CD4-positive, alpha-beta T cell treated with Interleukin-4 for 4 hours (primary cell): Measurements from ENCODE around the gene SH3BGRL3.

Experiments used
- DNase-seq: peaks from one replicate; pipeline ENCODE4 v3.0.0-alpha.2; 2020

SH3BGRL3 gene

GRCh38 chr1:26278303-26278702 is 1.6 kb upstream of the SH3BGRL3 start:
- DNase-seq = no peak

GRCh38 chr1:26278724-26279455 is 996 bp upstream of the SH3BGRL3 start:
- peak; percentile 53 for DNase-seq

GRCh38 chr1:26280333-26281042 is 602 bp downstream of the SH3BGRL3 start:
- no peak for DNase-seq

DNA sequence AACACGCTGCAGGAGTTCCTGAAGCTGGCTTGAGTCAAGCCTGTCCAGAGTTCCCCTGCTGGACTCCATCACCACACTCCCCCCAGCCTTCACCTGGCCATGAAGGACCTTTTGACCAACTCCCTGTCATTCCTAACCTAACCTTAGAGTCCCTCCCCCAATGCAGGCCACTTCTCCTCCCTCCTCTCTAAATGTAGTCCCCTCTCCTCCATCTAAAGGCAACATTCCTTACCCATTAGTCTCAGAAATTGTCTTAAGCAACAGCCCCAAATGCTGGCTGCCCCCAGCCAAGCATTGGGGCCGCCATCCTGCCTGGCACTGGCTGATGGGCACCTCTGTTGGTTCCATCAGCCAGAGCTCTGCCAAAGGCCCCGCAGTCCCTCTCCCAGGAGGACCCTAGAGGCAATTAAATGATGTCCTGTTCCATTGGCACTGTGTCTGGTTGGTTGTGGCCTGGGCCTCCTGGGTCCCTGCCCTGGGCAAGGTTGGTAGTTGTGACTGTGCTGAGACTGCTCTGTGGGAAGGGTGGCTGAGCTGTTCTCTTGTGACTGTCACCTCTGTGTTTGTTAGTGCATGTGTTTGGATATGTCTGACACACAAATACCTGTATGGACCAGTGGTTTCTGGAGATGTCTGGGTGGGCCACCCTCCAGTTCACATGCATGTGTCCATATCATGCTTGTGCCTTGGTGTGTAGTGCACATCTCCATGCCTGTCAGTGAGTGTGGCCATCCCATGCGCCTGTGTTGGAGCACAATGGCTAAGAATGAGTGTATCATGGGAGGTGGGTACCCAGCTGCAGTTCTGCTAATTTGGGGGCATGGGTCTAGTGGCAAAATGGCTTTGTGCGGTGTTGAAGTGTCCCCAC is 1.4 kb downstream of the SH3BGRL3 start:
- no peak for DNase-seq

DNA sequence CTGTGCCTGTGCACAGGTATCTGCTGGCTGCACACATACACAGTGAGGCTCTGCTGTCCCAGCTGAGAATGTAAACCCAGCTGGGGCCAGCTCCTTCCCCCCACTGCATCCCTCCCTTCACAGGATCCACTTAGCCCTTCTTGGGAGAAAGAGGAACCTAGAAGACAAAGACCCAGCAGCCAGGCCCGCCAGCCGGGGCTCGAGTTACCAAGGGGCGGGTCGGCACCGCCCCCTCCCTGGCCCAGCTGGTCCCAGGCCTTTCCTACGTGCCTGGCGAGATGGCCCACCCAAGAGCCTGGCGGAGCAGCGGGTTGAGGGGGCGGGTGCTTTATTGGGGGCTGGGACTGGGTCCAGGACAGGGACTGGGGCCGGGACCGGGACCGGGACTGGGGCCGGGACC is 2.1 kb downstream of the SH3BGRL3 start:
- DNase-seq = no peak

DNA sequence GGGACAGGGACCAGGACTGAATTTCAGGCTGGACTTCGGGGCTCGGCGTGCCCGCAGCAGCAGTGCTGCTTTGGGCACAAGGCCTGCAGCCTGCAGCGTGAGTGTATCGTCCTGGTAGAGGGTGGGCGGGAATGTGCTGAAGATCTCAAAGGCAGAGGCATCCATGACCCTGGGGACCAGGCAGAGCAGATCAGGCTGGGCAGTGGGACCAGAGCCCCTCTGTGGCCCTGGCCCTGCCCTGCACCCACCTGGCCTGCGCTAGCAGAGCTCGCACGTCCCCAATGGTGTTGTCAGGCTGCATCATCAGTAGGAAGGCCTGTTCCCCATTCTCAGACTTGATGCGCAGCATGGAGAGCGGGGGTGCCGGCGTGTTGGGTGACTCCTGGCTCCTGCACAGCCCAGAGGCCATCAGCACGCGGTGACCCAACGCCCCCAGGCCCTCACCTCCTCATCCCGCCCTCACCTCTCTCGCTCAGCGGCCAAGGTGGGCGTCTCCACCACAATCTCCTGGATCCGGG is 2.6 kb downstream of the SH3BGRL3 start:
- DNase-seq = no peak

- DNase-seq = no peak
These were observed 3.5 kb downstream of the SH3BGRL3 start for GRCh38 chr1:26283279-26283853.

- no peak for DNase-seq
These were observed 4.1 kb downstream of the SH3BGRL3 start for GRCh38 chr1:26283871-26284596.

GRCh38 chr1:26284597-26285347 is 4.9 kb downstream of the SH3BGRL3 start:
- peak; percentile 98 for DNase-seq

GRCh38 chr1:26285366-26286063 is 5.6 kb downstream of the SH3BGRL3 start:
- no peak for DNase-seq

DNA sequence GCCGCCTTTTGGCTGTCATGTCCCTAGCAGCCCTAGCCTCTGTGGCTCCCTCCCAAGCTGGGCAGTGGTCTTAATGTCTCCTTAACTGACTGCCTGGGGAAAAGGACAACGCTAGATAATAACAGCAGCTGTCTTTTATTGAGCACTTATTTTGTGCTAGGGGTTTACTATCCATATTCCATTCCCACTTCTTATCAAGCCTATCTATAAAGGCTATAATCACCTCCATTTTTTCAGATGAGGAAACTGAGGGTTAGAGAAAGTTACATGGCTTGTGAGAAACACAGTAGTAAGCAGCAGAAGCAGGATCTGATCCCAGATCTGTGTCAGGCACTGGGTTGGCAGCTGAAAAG is 6.2 kb downstream of the SH3BGRL3 start:
- DNase-seq = no peak

DNA sequence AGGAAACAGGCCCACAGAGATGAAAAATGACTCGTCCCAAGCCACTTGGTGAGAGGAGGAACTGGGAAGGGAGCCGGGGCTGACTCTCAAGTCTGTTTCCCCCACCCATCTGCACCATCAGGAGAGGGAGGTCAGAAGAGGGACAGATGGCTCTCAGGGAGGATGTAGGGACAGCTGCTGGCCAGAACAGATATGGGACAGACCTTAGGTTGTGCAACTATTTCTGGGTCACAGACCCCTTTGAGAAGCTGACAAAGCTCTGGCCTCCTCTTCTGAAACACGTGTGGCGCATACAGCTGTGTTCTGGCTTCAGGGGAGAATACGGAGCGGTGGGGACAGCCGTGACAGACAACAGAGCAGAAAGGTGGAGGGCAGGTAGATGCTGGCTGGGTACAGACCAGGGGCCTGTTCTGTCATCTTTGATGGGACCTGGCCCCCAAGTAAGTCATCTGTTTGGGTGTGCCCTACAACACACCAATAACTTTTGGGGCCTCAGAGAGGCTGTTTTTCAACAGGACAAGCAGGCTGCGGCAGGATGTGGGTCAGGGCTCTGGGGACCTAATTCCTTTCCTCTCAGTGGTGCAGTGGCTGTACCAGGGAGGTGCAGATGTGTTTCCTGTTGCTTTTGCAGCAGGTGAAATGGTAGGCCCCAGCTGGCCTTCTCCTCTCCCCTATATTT is 7.3 kb downstream of the SH3BGRL3 start:
- peak; percentile 87 for DNase-seq

GRCh38 chr1:26287811-26288210 is 7.9 kb downstream of the SH3BGRL3 start:
- DNase-seq = no peak

DNA sequence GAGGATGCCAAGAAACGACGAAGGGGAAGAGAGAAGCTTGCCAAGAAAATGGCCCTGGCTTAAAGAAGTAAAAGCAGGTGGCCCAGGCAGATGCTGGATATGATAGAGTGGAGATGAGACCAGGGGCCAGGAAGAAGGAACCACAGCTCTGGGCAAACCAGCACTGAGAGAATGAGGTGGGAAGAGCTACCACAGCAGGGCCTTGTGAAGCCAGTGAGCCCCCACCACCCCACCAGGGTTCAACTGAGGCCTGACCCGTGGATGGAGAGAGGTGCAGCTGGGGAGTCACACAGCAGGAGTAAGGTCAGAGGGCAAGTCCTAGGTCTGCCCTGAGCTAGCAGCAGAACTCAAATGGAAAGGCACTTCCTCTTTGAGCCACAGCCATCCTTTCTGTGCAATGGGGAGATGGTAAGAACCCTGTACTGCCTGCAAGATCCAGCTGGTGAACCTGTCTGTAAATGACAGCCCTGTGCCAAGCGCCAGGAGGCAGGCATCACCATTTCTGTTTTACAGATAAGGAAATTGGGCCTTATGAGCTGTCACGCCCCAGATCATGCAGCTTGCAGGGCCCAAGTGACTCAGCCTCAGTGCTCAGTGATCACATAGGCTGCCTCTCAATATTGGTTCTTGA is 8.5 kb downstream of the SH3BGRL3 start:
- peak; percentile 87 for DNase-seq

GRCh38 chr1:26289158-26290059 is 9.5 kb downstream of the SH3BGRL3 start:
- peak; percentile 44 for DNase-seq

DNA sequence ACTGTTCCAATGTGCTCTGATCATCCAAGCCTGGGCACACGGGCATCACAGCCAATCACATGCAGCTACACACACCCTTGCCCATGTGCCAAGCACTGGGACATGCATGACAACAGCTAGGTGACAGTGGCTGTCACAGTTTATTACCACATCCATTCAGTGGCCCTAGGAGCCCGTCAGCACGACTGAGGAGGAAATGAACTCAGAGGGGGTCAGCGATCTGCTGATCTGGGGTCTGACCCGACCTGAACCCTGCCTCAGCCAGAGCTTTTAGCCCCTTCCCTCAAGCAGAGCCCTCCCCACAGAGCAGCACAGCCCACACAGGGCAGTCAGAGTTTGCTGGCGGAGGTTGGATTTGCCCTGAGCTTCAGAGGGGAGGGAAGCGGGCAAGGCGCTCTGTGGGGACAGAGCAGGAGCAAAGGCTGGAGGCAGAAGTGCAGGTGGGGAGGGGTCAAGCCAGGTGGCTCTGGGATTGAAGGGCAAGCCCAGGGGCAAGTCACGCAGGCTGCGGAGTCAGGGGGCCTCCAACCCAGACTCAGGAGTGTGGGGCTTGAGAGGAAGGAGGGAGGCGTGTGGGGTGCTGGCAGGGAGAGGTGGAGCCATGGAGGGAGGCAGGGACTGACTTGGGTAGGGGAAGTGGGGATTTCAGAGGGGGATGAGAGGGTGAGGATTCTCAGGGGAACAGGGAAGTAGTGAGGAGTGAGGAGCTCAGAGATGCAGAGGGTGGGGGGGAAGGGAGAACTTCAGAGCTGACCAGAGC is 10.4 kb downstream of the SH3BGRL3 start:
- peak; percentile 41 for DNase-seq

- DNase-seq = no peak
These were observed 11.0 kb downstream of the SH3BGRL3 start for GRCh38 chr1:26290882-26291261.

DNA sequence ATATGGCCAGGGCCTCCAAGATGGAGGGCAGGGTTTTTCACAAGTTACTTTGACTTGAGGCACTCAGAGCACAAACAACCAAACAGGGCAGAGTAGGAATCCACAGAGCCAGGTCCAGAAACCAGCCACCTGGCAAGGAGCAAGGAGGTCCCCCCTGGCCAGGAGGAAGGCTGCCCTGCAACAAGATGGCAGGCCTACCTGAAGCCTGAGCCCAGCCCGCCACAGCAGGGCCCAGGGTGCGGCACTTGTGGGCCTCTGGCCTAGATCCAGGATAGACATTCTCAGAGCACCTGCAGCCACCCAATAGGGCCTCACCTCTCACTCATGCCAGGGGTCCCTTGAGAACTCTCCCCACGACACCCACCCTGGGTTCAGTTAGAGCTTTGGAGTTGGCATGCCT is 11.5 kb downstream of the SH3BGRL3 start:
- DNase-seq = no peak
